GM15510 (cell line): ENCODE data around the gene PRG2.

Experiments used
- POLR2A ChIP-seq: IDR thresholded peaks from 3 replicates; pipeline ENCODE4 v1.6.1; 2011; ENCODE audit warnings: borderline replicate concordance; ENCODE audit not compliant: insufficient read length; ENCODE audit errors: extremely low read depth

The PRG2 gene

GRCh38 chr11:57370941-57371340 is 19.5 kb downstream of the PRG2 start:
- TF ChIP-seq POLR2A, result no peak

- TF ChIP-seq POLR2A, result no peak
Observed at GRCh38 chr11:57370251-57370650, 20.2 kb downstream of the PRG2 start.

GRCh38 chr11:57368845-57369232 is 21.6 kb downstream of the PRG2 start:
- TF ChIP-seq POLR2A, result no peak

GRCh38 chr11:57368106-57368844 is 22.2 kb downstream of the PRG2 start:
- TF ChIP-seq POLR2A, result no peak

- no peak for TF ChIP-seq POLR2A
Observed at GRCh38 chr11:57364851-57365660, 25.4 kb downstream of the PRG2 start.

- no peak for TF ChIP-seq POLR2A
Observed at GRCh38 chr11:57363131-57364080, 27.0 kb downstream of the PRG2 start.

GRCh38 chr11:57361926-57362325 is 28.5 kb downstream of the PRG2 start:
- TF ChIP-seq POLR2A, result no peak

GRCh38 chr11:57360991-57361390 is 29.5 kb downstream of the PRG2 start:
- no peak for TF ChIP-seq POLR2A

GRCh38 chr11:57359896-57360690 is 30.4 kb downstream of the PRG2 start:
- no peak for TF ChIP-seq POLR2A

- TF ChIP-seq POLR2A, result no peak
Observed at GRCh38 chr11:57359396-57359795, 31.1 kb downstream of the PRG2 start.

- TF ChIP-seq POLR2A, result no peak
Observed at GRCh38 chr11:57358991-57359390, 31.5 kb downstream of the PRG2 start.

- no peak for TF ChIP-seq POLR2A
Observed at GRCh38 chr11:57358543-57358961, 31.9 kb downstream of the PRG2 start.

GRCh38 chr11:57357856-57358255 is 32.6 kb downstream of the PRG2 start:
- TF ChIP-seq POLR2A, result no peak

- TF ChIP-seq POLR2A, result no peak
Observed at GRCh38 chr11:57357310-57357709, 33.1 kb downstream of the PRG2 start.
